Activated CD4-positive, alpha-beta T cell treated with anti-CD3 and anti-CD28 coated beads for 24 hours (primary cell): ENCODE results near the gene TMEM207.
A peak's percentile ranks its signal among the peaks of the same experiment; 100 is the strongest.

Experiments used
- DNase-seq, 2 donors: peaks; one replicate each; pipeline ENCODE4 v3.0.0-alpha.2; 2020; ENCODE audit warnings: low read depth in 2 of 2

Gene TMEM207

GRCh38 chr3:190444576-190445145 lies 5.0 kb downstream of the TMEM207 start:
- no peak for DNase-seq

- no peak for DNase-seq
Observed at GRCh38 chr3:190444006-190444405, 5.7 kb downstream of the TMEM207 start.

GRCh38 chr3:190443257-190443656 lies 6.4 kb downstream of the TMEM207 start:
- no peak for DNase-seq

GRCh38 chr3:190442240-190442639 lies 7.5 kb downstream of the TMEM207 start:
- DNase-seq, result no peak

- no peak for DNase-seq
Observed at GRCh38 chr3:190436331-190436730, 13.4 kb downstream of the TMEM207 start.

- DNase-seq, result no peak
Observed at GRCh38 chr3:190435618-190436017, 14.1 kb downstream of the TMEM207 start.

GRCh38 chr3:190433626-190434025 lies 16.1 kb downstream of the TMEM207 start:
- no peak for DNase-seq

- no peak for DNase-seq
Observed at GRCh38 chr3:190432216-190432615, 17.5 kb downstream of the TMEM207 start.

GRCh38 chr3:190430906-190431305 lies 18.8 kb downstream of the TMEM207 start:
- no peak for DNase-seq

GRCh38 chr3:190429681-190430080 lies 20.0 kb downstream of the TMEM207 start:
- DNase-seq, result no peak

GRCh38 chr3:190426806-190427507 lies 22.7 kb downstream of the TMEM207 start:
- no peak for DNase-seq

- DNase-seq, result no peak
Observed at GRCh38 chr3:190425833-190426232, 23.9 kb downstream of the TMEM207 start.

- DNase-seq, result peak; percentile 12 to 18
Observed at GRCh38 chr3:190424478-190425439, 24.9 kb downstream of the TMEM207 start.

GRCh38 chr3:190424108-190424477 lies 25.6 kb downstream of the TMEM207 start:
- no peak for DNase-seq

GRCh38 chr3:190414297-190414696 lies 35.4 kb downstream of the TMEM207 start:
- DNase-seq, result no peak

- DNase-seq, result no peak
Observed at GRCh38 chr3:190404715-190405114, 45.0 kb downstream of the TMEM207 start.

GRCh38 chr3:190401963-190402362 lies 47.7 kb downstream of the TMEM207 start:
- DNase-seq, result no peak

GRCh38 chr3:190399677-190400076 lies 50.0 kb downstream of the TMEM207 start:
- DNase-seq, result no peak

GRCh38 chr3:190397889-190398288 lies 51.8 kb downstream of the TMEM207 start:
- DNase-seq, result no peak

- DNase-seq, result no peak
Observed at GRCh38 chr3:190396001-190396400, 53.7 kb downstream of the TMEM207 start.

- DNase-seq, result no peak
Observed at GRCh38 chr3:190388703-190389102, 61.0 kb downstream of the TMEM207 start.

GRCh38 chr3:190387578-190388213 lies 62.0 kb downstream of the TMEM207 start, which contains the start of gene CLDN16:
TSS of gene CLDN16 (plus strand) at chr3:190388163. CDS start at chr3:190388330, 167 bp downstream.
- no peak for DNase-seq
